Metanephros (tissue), 1 donor: Measurements from ENCODE around the gene FGF19. TPM values are rescaled to one million over a fixed set of nuclear protein-coding genes. Genes with fewer than 3 reads are reported as not detected.

Experiments used
- total RNA-seq: library from RNA; depleted of rRNA; stranded (reverse); fragments of >200 nt; gene quantifications from one replicate; pipeline ENCODE4 v1.2.3, GENCODE V29; 2014

FGF19 gene
- 0.70 TPM for total RNA-seq

DNA sequence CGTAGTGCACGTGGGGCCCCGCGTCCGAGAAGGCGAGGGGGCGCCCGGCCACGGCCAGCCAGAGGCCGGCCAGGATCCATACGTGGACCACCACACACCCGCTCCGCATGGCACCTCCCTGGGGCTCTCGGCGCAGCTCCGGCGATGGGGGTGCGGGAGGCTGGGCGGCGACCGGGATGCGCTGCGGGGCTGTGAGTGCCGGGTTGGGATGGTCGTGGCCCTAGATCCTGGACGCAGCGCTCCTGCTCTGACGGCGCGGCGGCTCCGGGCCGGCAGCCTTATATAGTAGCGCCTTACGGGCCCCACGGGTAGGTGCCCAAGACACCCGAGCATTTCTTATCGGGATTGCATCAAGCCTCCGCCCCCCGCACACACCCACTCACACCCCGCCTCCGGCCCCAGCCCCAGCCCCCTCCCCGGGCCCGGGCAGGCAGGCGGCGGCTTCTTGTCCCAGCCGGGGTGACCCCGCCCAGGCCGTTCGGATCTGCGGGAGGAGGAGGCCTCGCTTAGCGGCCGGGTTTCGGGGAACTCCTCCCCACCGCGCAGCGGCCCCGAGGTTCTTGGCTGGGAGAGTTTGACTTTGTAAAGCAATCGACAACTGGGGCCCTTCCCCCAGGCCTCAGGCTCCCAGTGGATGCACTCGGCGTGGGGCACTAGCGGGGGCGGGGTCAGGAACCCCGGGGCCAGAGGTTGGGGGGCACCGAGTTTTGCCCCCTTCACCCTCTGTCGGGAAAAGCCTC is at the start of gene FGF19:
Gene FGF19, minus strand, starts transcription at position 255 of the 740 bp plus-strand sequence. Its CDS starts 146 bp downstream, at position 109.

DNA sequence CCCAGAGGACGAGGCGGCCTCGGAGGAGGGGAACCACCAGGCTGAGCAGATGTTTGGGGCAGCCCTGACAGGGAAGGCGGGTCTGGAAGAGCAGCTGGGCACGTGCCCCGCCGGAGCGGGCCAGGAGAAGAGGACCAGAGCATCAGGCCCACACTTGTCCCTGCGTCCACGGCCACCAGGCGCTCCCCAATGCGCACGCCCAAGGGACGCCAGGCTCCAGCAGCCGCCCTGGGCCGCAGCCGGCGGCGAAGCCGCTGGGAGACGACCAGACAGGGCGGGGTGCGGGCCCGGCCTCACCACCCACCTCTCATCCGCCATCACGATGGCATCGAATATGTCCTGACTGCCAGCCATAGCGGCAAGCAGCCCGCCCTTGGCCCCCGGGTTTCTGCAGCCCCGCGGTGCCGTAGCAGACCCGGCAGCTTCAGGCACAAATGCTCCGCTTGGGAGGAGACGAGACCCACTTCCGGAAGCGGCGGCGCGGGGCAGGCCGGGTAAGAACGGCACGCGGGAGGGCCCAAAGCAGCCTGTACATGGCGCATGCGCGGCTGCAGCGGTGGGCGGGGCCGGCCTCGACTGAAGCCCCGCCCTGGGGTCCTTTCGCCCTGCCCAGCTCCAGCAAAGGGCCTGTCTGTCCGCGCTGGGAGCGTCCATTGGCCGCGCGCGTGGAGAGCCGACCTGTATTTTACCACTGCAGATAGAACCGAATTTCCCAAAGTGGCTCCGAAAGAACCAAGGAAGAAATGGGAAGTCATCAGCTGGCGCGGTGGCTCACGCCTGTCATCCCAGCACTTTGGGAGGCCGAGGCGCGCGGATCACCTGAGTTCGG is 28.7 kb downstream of the FGF19 start, which contains the start of gene LTO1:
Gene LTO1, minus strand, starts transcription at position 468 of the 829 bp plus-strand sequence. Its CDS starts 114 bp downstream, at position 354.

Other genes with a start within 250 kb of the FGF19 start
- gene LINC01488, start 222.4 kb downstream of the FGF19 start, total RNA-seq: not detected
- gene CCND1, start 62.9 kb downstream of the FGF19 start, total RNA-seq: 233 TPM
- gene LTO1, start 28.7 kb downstream of the FGF19 start, total RNA-seq: 15.5 TPM
- not detected for gene FGF4, start 71.3 kb upstream of the FGF19 start, total RNA-seq
- not detected for gene FGF3, start 115.4 kb upstream of the FGF19 start, total RNA-seq